ENCODE measurements around the gene CRYBA4. TPM values are rescaled to one million over a fixed set of nuclear protein-coding genes. Genes with fewer than 3 reads are reported as not detected.

CRYBA4 gene
- total RNA-seq, 1 experiment from 2014 or later: not detected

DNA sequence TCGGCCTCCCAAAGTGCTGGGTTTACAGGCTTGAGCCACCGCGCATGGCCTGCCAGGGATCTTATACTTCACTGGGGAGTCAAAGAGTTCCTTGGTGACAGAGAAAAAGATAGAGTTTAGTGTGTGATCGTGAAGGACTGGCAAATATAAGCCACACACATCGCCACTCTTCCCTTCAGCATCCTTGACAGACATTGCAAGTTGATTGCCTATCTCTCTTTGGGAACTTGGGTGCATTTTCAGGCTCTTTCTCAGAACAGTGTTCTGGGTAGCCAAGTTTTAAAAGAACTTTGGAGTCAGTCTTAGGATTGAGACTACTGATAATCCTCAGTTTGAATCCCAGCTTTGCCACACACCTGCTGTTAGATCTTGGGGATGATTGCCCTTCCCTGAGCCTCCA is 55.5 kb downstream of the CRYBA4 start:
- no peak for TF ChIP-seq EZH2 (IDR thresholded peaks at IDR 0.05; ENCODE audit: low read depth)
- TF ChIP-seq, protein P1, sequence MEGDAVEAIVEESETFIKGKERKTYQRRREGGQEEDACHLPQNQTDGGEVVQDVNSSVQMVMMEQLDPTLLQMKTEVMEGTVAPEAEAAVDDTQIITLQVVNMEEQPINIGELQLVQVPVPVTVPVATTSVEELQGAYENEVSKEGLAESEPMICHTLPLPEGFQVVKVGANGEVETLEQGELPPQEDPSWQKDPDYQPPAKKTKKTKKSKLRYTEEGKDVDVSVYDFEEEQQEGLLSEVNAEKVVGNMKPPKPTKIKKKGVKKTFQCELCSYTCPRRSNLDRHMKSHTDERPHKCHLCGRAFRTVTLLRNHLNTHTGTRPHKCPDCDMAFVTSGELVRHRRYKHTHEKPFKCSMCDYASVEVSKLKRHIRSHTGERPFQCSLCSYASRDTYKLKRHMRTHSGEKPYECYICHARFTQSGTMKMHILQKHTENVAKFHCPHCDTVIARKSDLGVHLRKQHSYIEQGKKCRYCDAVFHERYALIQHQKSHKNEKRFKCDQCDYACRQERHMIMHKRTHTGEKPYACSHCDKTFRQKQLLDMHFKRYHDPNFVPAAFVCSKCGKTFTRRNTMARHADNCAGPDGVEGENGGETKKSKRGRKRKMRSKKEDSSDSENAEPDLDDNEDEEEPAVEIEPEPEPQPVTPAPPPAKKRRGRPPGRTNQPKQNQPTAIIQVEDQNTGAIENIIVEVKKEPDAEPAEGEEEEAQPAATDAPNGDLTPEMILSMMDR (conservative IDR thresholded peaks at IDR 0.05): no peak
- Histone ChIP-seq H3F3A (ENCODE audit: insufficient read depth, low read depth) (peaks cover 19% of the 10 kb centered on the region; the same call in 1 of the 2 replicates), H3K9me3 (ENCODE audit: insufficient read depth, low read depth) (no peaks in the 10 kb centered on the region), H3K4me2 (no peak overlapping the region), H3K79me2 (ENCODE audit: low read depth) (peaks cover 27% of the 10 kb centered on the region), H2AFZ (no peak overlapping the region), H3K4me3 (no peak overlapping the region), H3K36me3 (ENCODE audit: low read depth) (no peaks in the 10 kb centered on the region), H3K4me1 (replicated peaks; ENCODE audit: insufficient read depth) (peaks cover 14% of the 10 kb centered on the region), H3K27me3 (ENCODE audit: insufficient read depth, low read depth) (no peaks in the 10 kb centered on the region), H4K20me1 (ENCODE audit: insufficient read depth) (peaks cover 8% of the 10 kb centered on the region; the same call in 1 of the 2 replicates), H3K27ac (no peak overlapping the region), H3K9me2 (ENCODE audit: insufficient read depth) (no peaks in the 10 kb centered on the region)
- BruUV-seq (replicated peaks): no TSS peak
- DNase-seq: no peak
- CTCF ChIA-PET: no interaction called here
- POLR2A ChIA-PET (ENCODE audit: unreplicated experiment): no interaction called here
- intact Hi-C loops (cut with micrococcal nuclease; ENCODE audit: unreplicated experiment): loop anchor here (5.0 kb wide), 1 partner anchor 1330 kb away; no protein-coding TSS in a partner anchor

DNA sequence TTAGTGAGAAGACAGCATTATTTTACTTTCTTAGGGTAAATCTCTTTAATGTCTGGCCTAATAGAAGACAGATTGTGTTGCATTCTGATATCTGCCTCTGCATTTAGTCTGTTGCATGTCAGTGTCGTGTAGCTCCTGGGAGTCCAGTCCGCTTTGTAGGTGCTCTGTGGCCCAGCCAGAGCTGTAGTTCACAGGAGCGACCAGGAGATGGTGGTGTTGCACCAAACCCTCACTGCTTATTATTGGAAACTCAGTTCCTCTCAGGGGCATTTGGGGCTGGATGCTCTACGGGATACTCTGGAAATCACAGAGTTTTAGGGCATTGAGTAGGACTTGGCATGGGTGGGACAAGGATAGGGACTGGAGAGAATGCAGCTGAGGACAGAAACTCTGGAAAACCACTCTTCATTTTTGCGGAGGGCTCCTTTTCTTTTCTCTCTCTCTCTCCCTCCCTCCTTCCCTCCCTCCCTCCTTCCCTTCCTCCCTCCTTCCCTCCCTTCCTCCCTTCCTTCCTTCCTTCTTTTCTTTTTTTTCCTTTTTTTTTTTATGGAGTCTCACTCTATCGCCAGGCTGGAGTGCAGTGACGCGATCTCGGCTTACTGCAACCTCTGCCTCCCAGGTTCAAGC is 57.4 kb downstream of the CRYBA4 start:
- H3K9me2 ChIP-seq (ENCODE audit: insufficient read depth): no peaks in the 10 kb centered on the region
- no peak overlapping the region for H2AFZ ChIP-seq
- intact Hi-C loops (cut with micrococcal nuclease; ENCODE audit: unreplicated experiment): loop anchor here (5.0 kb wide), 1 partner anchor 1328 kb away; no protein-coding TSS in a partner anchor
- no TSS peak for BruUV-seq (replicated peaks)
- H3K27ac ChIP-seq: no peak overlapping the region
- H3K27me3 ChIP-seq (ENCODE audit: insufficient read depth, low read depth): no peaks in the 10 kb centered on the region
- H3K4me2 ChIP-seq: no peak overlapping the region
- ChIA-PET CTCF (interaction anchor here (0.6 to 0.7 kb wide), 3 partner anchors 312 to 725 kb away, joined by 4 to 21 read pairs (median 4); no protein-coding TSS in a partner anchor), POLR2A (ENCODE audit: unreplicated experiment) (interaction anchor here (0.6 kb wide), 2 partner anchors 806 to 1003 kb away, joined by 5 to 14 read pairs; no protein-coding TSS in a partner anchor)
- H3K79me2 ChIP-seq (ENCODE audit: low read depth): peaks cover 17% of the 10 kb centered on the region
- H3K9me3 ChIP-seq (ENCODE audit: insufficient read depth, low read depth): no peaks in the 10 kb centered on the region
- DNase-seq: peak; percentile 57 to 60
- no peak overlapping the region for H3K4me3 ChIP-seq
- H4K20me1 ChIP-seq (ENCODE audit: insufficient read depth): peaks cover 8% of the 10 kb centered on the region; the same call in 1 of the 2 replicates
- H3K4me1 ChIP-seq (replicated peaks; ENCODE audit: insufficient read depth): peaks cover 8% of the 10 kb centered on the region
- no peaks in the 10 kb centered on the region for H3K36me3 ChIP-seq (ENCODE audit: low read depth)
- peaks cover under 1% of the 10 kb centered on the region; the same call in 1 of the 2 replicates for H3F3A ChIP-seq (ENCODE audit: insufficient read depth, low read depth)
- TF ChIP-seq, protein P1 (conservative IDR thresholded peaks at IDR 0.05): peak; percentile 90
- TF ChIP-seq EZH2 (IDR thresholded peaks at IDR 0.05; ENCODE audit: low read depth): no peak

Other genes starting within 250 kb of the CRYBA4 start
- 0.33 and 0.44 TPM in 2 replicates for gene ASPHD2, start 192.7 kb upstream of the CRYBA4 start, total RNA-seq (2021)
- 21.2 and 33.1 TPM in 2 replicates for gene HPS4, start 138.2 kb upstream of the CRYBA4 start, total RNA-seq (2021)
- 7.1 and 9.5 TPM in 2 replicates for gene SRRD, start 138.1 kb upstream of the CRYBA4 start, total RNA-seq (2021)
- 17.3 and 18.5 TPM in 2 replicates for gene TFIP11, start 109.5 kb upstream of the CRYBA4 start, total RNA-seq (2021)
- 13.5 and 18.9 TPM in 2 replicates for gene TPST2, start 31.8 kb upstream of the CRYBA4 start, total RNA-seq (2021)
- gene CRYBB1, start 3.9 kb upstream of the CRYBA4 start, total RNA-seq (2021): not detected in 2 replicates
- gene MIAT, start 35.6 kb downstream of the CRYBA4 start, total RNA-seq (2021): 0.45 and 0.48 TPM in 2 replicates

Measured in PC-9 (cell line).